GM12878 (cell line): Measurements from ENCODE around the gene SH3BP1. TPM values are rescaled to one million over a fixed set of nuclear protein-coding genes. Genes with fewer than 3 reads are reported as not detected.
"Not testable (repeated sequence)": the region's sequence is repeated elsewhere in the genome, so short reads cannot be mapped to it uniquely, and the experiment has no call there.

Experiments used
- ATAC-seq: fragments of 200-7000 bp; cut with Tn5 transposase; 3 replicates; pipeline ENCODE4 v1.9.1; 2020; ENCODE audit warnings: mild to moderate bottlenecking, moderate library complexity
- BruUV-seq: library from RNA; stranded (reverse); fragments of 400-500 nt; replicated peaks from 2 replicates; lab custom pipeline; 2021; lab: Mats Ljungman, UMichigan
- CTCF ChIA-PET: fragments of 300-600 bp; sonication (Branson Sonifier 250); formaldehyde crosslinking; extraction: SDS; loops from one replicate; lab custom pipeline; 2021; ENCODE audit warnings: inconsistent platforms; lab: Yijun Ruan, JAX
- POLR2A ChIA-PET: fragments of 350-600 bp; formaldehyde crosslinking; extraction: SDS; loops from one replicate; lab custom pipeline; 2021; ENCODE audit warnings: inconsistent platforms; lab: Charles Lee
- RAD21 ChIA-PET: fragments of 300-600 bp; sonication (Branson Sonifier 250); formaldehyde crosslinking; loops from one replicate; lab custom pipeline; 2023; ENCODE audit warnings: antibody characterized with exemption; ENCODE audit not compliant: unreplicated experiment; lab: Charles Lee
- SMC1A ChIA-PET: fragments of 300-600 bp; sonication (Branson Sonifier 250); formaldehyde crosslinking; loops from one replicate; lab custom pipeline; 2023; ENCODE audit not compliant: unreplicated experiment, uncharacterized antibody; lab: Charles Lee
- DNase-seq: peaks from one replicate; pipeline ENCODE4 v3.0.0-alpha.2; 2011; ENCODE audit warnings: low read depth, low spot score
- FAIRE-seq: peaks from 3 replicates; lab custom pipeline; 2011; peaks lifted over from hg19 to GRCh38; lab: Jason Lieb, UNC
- H2AFZ ChIP-seq: 2 replicates; pipeline ENCODE4 v1.6.0; 2011; ENCODE audit warnings: low read depth, low read length, control low read depth; ENCODE audit not compliant: control insufficient read depth
- H3K27ac ChIP-seq: 2 replicates; pipeline ENCODE4 v1.5.1; 2011; ENCODE audit warnings: control low read depth; ENCODE audit not compliant: control insufficient read depth, insufficient read depth
- H3K27me3 ChIP-seq, 2 experiments: replicated peaks in 1 of 2; 2 replicates each; pipeline versions ENCODE4 v1.6.0 to v1.6.1; 2011; ENCODE audit warnings: low read length in 1 of 2; ENCODE audit not compliant: control insufficient read depth in 2 of 2, insufficient read depth in 2 of 2
- H3K36me3 ChIP-seq, 2 experiments: 2 replicates each; pipeline ENCODE4 v1.5.1; 2011; ENCODE audit warnings: low read length in 1 of 2; ENCODE audit not compliant: control insufficient read depth in 2 of 2, insufficient read depth in 2 of 2
- H3K4me1 ChIP-seq: 2 replicates; pipeline ENCODE4 v1.6.1; 2011; ENCODE audit warnings: mild to moderate bottlenecking, low read length, moderate library complexity, mixed read lengths; ENCODE audit not compliant: control insufficient read depth, insufficient read depth
- H3K4me2 ChIP-seq: 2 replicates; pipeline ENCODE4 v1.6.0; 2011; ENCODE audit warnings: control low read depth; ENCODE audit not compliant: control insufficient read depth, insufficient read depth
- H3K4me3 ChIP-seq: fragments of 200-600 bp; sonication (generic); 2 replicates; pipeline ENCODE4 v1.5.1; 2016
- H3K79me2 ChIP-seq: 2 replicates; pipeline ENCODE4 v1.6.0; 2011; ENCODE audit warnings: low read length; ENCODE audit not compliant: control insufficient read depth, insufficient read depth
- H3K9ac ChIP-seq: 2 replicates; pipeline ENCODE4 v1.8.0; 2011; ENCODE audit warnings: low read length, control low read depth, mixed read lengths; ENCODE audit not compliant: control insufficient read depth, insufficient read depth
- H3K9me3 ChIP-seq: replicated peaks from 3 replicates; pipeline ENCODE4 v1.5.1; 2011; ENCODE audit warnings: mild to moderate bottlenecking, low read length; ENCODE audit not compliant: control insufficient read depth, insufficient read depth
- H4K20me1 ChIP-seq: 2 replicates; pipeline ENCODE4 v1.6.0; 2011; ENCODE audit not compliant: control insufficient read depth, insufficient read depth
- CHD2 ChIP-seq: IDR thresholded peaks from 2 replicates; pipeline ENCODE4 v1.6.1; 2011; ENCODE audit warnings: low read depth, low read length, improper control_type of control experiment, borderline replicate concordance
- RAD51 ChIP-seq: fragments of 450-650 bp; IDR thresholded peaks from 2 replicates; pipeline ENCODE4 v1.6.1; 2016; ENCODE audit warnings: moderate library complexity, mild to moderate bottlenecking, inconsistent platforms
- WGBS: methylation state at CpG from one replicate; pipeline ENCODE4 v1.1.6; 2016; ENCODE audit warnings: low lambda C conversion rate; ENCODE audit not compliant: insufficient replicate concordance, insufficient coverage; ENCODE audit errors: missing lambda C conversion rate; 5-methylcytosine and 5-hydroxymethylcytosine counted together
- in situ Hi-C: fragments of 300-500 bp; cut with MboI; formaldehyde crosslinking; loops from 9 replicates; pipeline ENCODE4 v1.14.3; 2018; ENCODE audit warnings: mixed read lengths
- intact Hi-C: fragments of 100-400 bp; cut with micrococcal nuclease; formaldehyde crosslinking; loops from one replicate; pipeline ENCODE4 v1.14.2; 2022; ENCODE audit not compliant: unreplicated experiment
- polyA plus RNA-seq, 11 experiments: library from polyadenylated mRNA; depleted of rRNA in 4 of 11; unstranded in 6 of 11; stranded (reverse) in 5 of 11; fragments of >200 nt; fragmentation: Nextera tagmentation in 4 of 11; fragmentation: Illumina TruSeq in 1 of 11; extraction: Ambion mirVana in 4 of 11; extraction: Trizol in 1 of 11; gene quantifications; 1 replicate in 1 of 11; 2 replicates in 10 of 11; pipeline versions ENCODE4 v1.2.1 to v1.2.3, GENCODE V29; 2011 to 2016; ENCODE audit warnings: inconsistent platforms in 2 of 11, missing spikeins in 2 of 11, low read depth in 1 of 11
- total RNA-seq, 4 experiments: library from RNA; depleted of rRNA in 3 of 4; stranded (reverse); fragments of >200 nt in 3 of 4; fragmentation: Illumina TruSeq in 1 of 4; extraction: Trizol in 1 of 4; gene quantifications; 2 replicates each; pipeline versions ENCODE4 v1.2.1 to v1.2.3, GENCODE V29; 2013 to 2021

Gene SH3BP1
- total and polyA plus RNA-seq, 10 of the 15 experiments (the other 5 are each of a cell fraction or from before 2014, with no cell fraction given) = 0.29 to 70.5 (median 22.5) TPM

DNA sequence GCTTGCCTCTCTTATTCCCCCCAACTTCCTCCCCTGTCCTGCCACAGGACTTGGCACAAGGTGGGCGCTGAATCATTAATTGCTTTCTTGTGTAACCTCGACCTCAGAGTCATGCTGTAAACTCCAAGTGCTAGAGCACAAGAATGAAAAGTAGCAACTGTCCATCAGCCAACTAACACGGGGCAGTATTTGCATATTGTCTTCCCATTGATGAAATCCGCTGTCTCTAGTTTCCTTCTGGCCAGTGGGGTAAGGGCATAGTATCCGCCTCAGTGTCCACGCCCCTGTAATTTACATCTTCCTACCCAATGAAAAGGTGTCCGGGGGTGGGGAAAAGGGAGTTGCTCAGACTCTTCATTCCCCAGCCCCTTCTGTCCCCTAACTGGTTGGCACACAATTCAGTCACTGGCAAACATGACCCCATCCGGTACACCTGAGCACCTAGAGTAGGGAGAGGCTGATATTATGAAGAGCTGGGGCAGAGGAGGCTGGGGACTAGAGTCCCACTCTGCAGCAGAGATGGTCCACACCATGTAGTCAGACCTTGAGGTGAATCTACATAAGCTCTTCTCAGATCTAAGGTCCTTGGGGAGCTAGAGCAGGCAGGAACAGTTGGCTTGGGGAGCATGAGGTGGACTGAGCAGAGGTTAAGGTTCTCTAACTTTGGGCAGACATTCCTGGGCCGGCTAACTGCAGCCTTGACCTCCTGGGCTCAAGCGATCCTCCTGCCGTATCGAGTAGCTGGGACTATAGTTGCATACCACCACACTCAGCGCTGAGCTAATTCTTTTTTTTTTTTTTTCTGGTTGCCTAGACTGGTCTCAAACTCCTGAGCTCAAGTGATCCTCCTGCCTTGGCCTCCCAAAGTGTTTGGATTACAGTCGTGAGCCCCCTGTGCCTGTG lies 37.7 kb upstream of the SH3BP1 start (continued):
- TF ChIP-seq CHD2 (0 out of 2 replicates have a peak, but pooled peaks have one; percentile 19), RAD51 (no peak)

DNA sequence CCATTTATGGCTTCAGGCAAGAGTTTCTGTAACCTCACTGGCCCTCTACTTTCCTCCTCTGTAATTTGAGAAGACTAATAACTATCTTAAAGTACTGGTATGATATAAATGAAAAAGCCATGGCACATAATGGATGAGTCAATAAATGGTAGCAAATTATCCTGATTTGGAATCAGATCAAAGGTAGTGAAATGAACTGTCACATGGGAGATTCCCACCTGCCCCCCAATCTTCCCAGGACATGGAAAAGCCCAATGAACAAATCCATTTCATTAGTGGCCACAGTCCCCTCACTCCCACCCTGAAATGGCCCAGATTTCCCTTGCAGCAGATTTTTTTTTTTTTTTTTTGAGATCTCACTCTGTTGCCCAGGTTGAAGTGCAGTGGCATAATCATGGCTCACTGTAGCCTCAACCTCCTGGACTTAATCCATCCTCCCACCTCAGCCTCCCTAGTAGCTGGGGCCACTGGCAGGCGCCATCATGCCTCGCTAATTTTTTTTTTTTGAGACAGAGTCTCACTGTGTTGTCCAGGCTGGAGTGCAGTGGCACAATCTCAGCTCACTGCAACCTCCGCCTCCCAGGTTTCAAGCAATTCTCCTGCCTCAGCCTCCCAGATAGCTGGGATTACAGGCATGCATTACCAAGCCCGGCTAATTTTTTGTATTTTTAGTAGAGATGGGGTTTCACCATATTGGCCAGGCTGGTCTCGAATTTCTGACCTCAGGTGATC lies 36.8 kb upstream of the SH3BP1 start:
- WGBS = 28% methylated on average over 5 of the region's 5 CpGs
- H3K9me3 ChIP-seq, FAIRE-seq, H3K4me2 ChIP-seq, H2AFZ ChIP-seq, H3K4me1 ChIP-seq, H3K9ac ChIP-seq, H3K79me2 ChIP-seq, H4K20me1 ChIP-seq, in situ Hi-C loops, BruUV-seq, H3K36me3 ChIP-seq, H3K4me3 ChIP-seq, intact Hi-C loops, DNase-seq, ATAC-seq, H3K27me3 ChIP-seq, H3K27ac ChIP-seq: not testable (repeated sequence)
- ChIA-PET SMC1A (interaction anchor here (0.9 to 1.8 kb wide), 3 partner anchors 11 to 36 kb away, joined by 4 to 6 read pairs (median 5); no protein-coding TSS in a partner anchor), POLR2A (interaction anchor here (0.7 to 1.0 kb wide), 4 partner anchors 11 to 125 kb away, joined by 3 to 8 read pairs (median 3); no protein-coding TSS in a partner anchor), CTCF (interaction anchor here (0.6 to 11.8 kb wide), 10 partner anchors 8 to 96 kb away, joined by 3 to 178 read pairs (median 4); partner anchors contain the start of genes LGALS1 and NOL12), RAD21 (interaction anchor here (1.0 to 1.3 kb wide), 4 partner anchors 10 to 64 kb away, joined by 3 to 8 read pairs (median 4); no protein-coding TSS in a partner anchor)
